A673 (cell line): ENCODE measurements around the gene CYS1. TPM values are rescaled to one million over a fixed set of nuclear protein-coding genes. Genes with fewer than 3 reads are reported as not detected.
A peak's percentile ranks its signal among the peaks of the same experiment; 100 is the strongest.

ENCODE experiments used
- BruUV-seq: library from RNA; stranded (reverse); fragments of 400-500 nt; replicated peaks from 2 replicates; lab custom pipeline; 2021; lab: Mats Ljungman, UMichigan
- CTCF ChIA-PET: fragments of 300-600 bp; sonication (Branson Sonifier 250); formaldehyde crosslinking; loops from one replicate; lab custom pipeline; 2022; ENCODE audit warnings: antibody characterized with exemption; lab: Charles Lee
- POLR2A ChIA-PET: fragments of 300-600 bp; sonication (Branson Sonifier 250); formaldehyde crosslinking; loops from one replicate; lab custom pipeline; 2022; ENCODE audit warnings: antibody characterized with exemption; ENCODE audit not compliant: low non-redundant PET; lab: Charles Lee
- DNase-seq: peaks from one replicate; pipeline ENCODE4 v3.0.0-alpha.2; 2015; ENCODE audit warnings: low spot score
- H3K27ac ChIP-seq: fragments of 200-600 bp; sonication (generic); 2 replicates; pipeline ENCODE4 v1.5.1; 2016; ENCODE audit warnings: mixed run types, low read depth, mild to moderate bottlenecking, mixed read lengths, antibody characterized with exemption, low read length; ENCODE audit not compliant: poor library complexity, severe bottlenecking
- H3K27me3 ChIP-seq: fragments of 200-600 bp; sonication (generic); replicated peaks from 2 replicates; pipeline ENCODE4 v1.6.1; 2017; ENCODE audit warnings: mixed run types, low read depth, mild to moderate bottlenecking, mixed read lengths, antibody characterized with exemption, low read length; ENCODE audit not compliant: insufficient read depth, poor library complexity
- H3K36me3 ChIP-seq: fragments of 200-600 bp; sonication (generic); 2 replicates; pipeline ENCODE4 v1.6.1; 2016; ENCODE audit warnings: mixed run types, mild to moderate bottlenecking, mixed read lengths, antibody characterized with exemption, low read length; ENCODE audit not compliant: insufficient read depth, poor library complexity, severe bottlenecking
- H3K4me1 ChIP-seq: fragments of 200-600 bp; sonication (generic); 2 replicates; pipeline ENCODE4 v1.6.1; 2017; ENCODE audit warnings: mixed run types, mild to moderate bottlenecking, mixed read lengths, antibody characterized with exemption, low read length; ENCODE audit not compliant: insufficient read depth, poor library complexity, severe bottlenecking
- H3K4me3 ChIP-seq: fragments of 200-600 bp; sonication (generic); 2 replicates; pipeline ENCODE4 v1.5.1; 2016; ENCODE audit warnings: low read depth, mixed run types, mild to moderate bottlenecking, mixed read lengths, low read length; ENCODE audit not compliant: poor library complexity, severe bottlenecking
- H3K9me3 ChIP-seq: fragments of 200-600 bp; sonication (generic); 2 replicates; pipeline ENCODE4 v1.6.1; 2016; ENCODE audit warnings: mixed run types, low read depth, mild to moderate bottlenecking, mixed read lengths, antibody characterized with exemption, low read length; ENCODE audit not compliant: poor library complexity, severe bottlenecking
- EZH2 ChIP-seq: fragments of 200-600 bp; sonication (generic); IDR thresholded peaks from 2 replicates; pipeline ENCODE4 v1.6.1; 2017; ENCODE audit warnings: borderline replicate concordance, low read depth, mild to moderate bottlenecking, mixed read lengths, antibody characterized with exemption, low read length; ENCODE audit not compliant: poor library complexity, severe bottlenecking
- intact Hi-C: fragments of 100-400 bp; cut with micrococcal nuclease; formaldehyde crosslinking; loops from one replicate; pipeline ENCODE4 v1.10.0; 2022; ENCODE audit not compliant: unreplicated experiment
- total RNA-seq: library from RNA; stranded (reverse); gene quantifications from 2 replicates; pipeline ENCODE4 v1.2.3, GENCODE V29; 2021
- TF ChIP-seq, protein P1 (sequence below): fragments of 300-800, 200-600 bp; sonication (generic); conservative IDR thresholded peaks from 2 replicates; pipeline ENCODE4 v1.5.1; 2017; ENCODE audit warnings: low read depth, mild to moderate bottlenecking, antibody characterized with exemption, low read length, moderate library complexity, mixed read lengths

Gene CYS1
- total RNA-seq, 1 experiment from 2014 or later, result not detected

DNA sequence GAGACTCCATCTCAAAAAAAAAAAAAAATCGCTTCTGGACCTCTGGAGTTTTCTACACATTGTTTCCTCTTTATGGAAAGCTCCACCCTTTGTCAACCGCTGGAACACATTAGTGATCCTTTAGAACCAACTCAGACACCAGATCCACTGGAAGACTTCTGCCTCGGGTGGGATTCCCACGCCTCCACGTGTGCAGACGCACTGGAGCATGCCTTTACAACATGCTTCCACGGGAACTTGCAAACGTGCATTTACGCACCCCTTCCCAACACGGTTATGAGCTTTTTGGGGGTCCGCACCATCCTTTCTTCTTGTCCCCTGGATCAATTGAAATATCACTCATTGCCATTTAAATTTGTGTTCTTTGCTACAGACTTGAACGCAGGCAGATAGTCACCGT, 5.1 kb downstream of the CYS1 start:
- no peaks in the 10 kb centered on the region for H3K9me3 ChIP-seq
- intact Hi-C loops, result loop anchor here (10.0 kb wide), 1 partner anchor 590 kb away; no protein-coding TSS in a partner anchor
- ChIA-PET POLR2A (interaction anchor here (0.6 kb wide), 1 partner anchor 49 kb away, joined by 4 read pairs; no protein-coding TSS in a partner anchor), CTCF (interaction anchor here (0.6 kb wide), 1 partner anchor 360 kb away, joined by 3 read pairs; no protein-coding TSS in a partner anchor)
- H3K27me3 ChIP-seq, result peaks cover 49% of the 10 kb centered on the region
- no peak overlapping the region for H3K27ac ChIP-seq
- H3K4me1 ChIP-seq, result no peaks in the 10 kb centered on the region
- no peaks in the 10 kb centered on the region for H3K36me3 ChIP-seq
- BruUV-seq, result no TSS peak
- TF ChIP-seq EZH2, result no peak
- TF ChIP-seq, protein P1, sequence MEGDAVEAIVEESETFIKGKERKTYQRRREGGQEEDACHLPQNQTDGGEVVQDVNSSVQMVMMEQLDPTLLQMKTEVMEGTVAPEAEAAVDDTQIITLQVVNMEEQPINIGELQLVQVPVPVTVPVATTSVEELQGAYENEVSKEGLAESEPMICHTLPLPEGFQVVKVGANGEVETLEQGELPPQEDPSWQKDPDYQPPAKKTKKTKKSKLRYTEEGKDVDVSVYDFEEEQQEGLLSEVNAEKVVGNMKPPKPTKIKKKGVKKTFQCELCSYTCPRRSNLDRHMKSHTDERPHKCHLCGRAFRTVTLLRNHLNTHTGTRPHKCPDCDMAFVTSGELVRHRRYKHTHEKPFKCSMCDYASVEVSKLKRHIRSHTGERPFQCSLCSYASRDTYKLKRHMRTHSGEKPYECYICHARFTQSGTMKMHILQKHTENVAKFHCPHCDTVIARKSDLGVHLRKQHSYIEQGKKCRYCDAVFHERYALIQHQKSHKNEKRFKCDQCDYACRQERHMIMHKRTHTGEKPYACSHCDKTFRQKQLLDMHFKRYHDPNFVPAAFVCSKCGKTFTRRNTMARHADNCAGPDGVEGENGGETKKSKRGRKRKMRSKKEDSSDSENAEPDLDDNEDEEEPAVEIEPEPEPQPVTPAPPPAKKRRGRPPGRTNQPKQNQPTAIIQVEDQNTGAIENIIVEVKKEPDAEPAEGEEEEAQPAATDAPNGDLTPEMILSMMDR, result no peak
- DNase-seq, result no peak
- H3K4me3 ChIP-seq, result no peak overlapping the region

- H3K27ac ChIP-seq, result no peak overlapping the region
- intact Hi-C loops, result loop anchor here (10.0 kb wide), 1 partner anchor 591 kb away; no protein-coding TSS in a partner anchor
- POLR2A ChIA-PET, result no interaction called here
- TF ChIP-seq EZH2, result no peak
- TF ChIP-seq, protein P1, result no peak
- no peaks in the 10 kb centered on the region for H3K4me1 ChIP-seq
- peaks cover 38% of the 10 kb centered on the region for H3K27me3 ChIP-seq
- CTCF ChIA-PET, result interaction anchor here (0.6 to 3.6 kb wide), 2 partner anchors 14 to 361 kb away, joined by 3 to 56 read pairs; no protein-coding TSS in a partner anchor
- BruUV-seq, result no TSS peak
- no peak overlapping the region for H3K4me3 ChIP-seq
- no peaks in the 10 kb centered on the region for H3K36me3 ChIP-seq
- H3K9me3 ChIP-seq, result no peaks in the 10 kb centered on the region
- DNase-seq, result no peak
Measured at GRCh38 chr2:10073706-10074105, 6.5 kb downstream of the CYS1 start.

DNA sequence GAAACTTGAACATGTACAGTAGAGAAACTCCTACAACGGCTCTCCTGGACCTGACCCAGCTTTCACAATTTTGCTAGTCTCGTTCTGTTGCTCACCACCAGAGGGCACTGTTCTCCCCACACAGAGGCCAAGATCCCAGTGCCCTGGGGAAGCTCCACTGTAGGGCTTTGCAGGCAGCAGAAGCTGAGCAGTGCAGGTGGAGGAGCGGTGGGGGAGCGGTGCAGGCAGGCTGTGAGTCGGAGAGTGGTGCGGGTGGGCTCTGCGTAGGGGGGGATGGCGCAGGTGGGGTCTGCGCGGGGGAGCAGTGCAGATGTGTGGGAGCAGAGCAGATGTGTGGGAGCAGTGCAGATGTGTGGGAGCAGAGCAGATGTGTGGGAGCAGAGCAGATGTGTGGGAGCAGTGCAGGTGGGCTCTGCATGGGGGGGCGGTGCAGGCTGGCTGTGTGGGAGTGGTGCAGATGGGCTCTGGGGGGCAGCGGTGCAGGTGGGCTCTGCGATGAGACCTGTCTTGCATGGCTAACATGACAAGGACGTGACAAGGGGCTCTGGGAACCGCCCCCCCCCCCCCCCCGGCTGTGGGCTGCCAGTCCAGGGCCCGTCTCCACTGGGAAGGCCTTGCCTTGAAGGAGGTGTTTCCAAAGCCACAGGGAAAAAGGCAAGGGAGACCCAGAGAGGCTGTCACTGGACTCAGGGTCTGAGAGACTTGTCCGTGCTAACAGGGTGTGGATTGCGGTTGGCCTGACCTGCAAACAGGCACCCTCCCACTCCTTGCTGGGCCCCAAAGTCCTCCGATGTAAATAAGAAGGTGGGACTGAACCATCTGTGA, 7.3 kb downstream of the CYS1 start:
- no TSS peak for BruUV-seq
- H3K4me1 ChIP-seq, result no peaks in the 10 kb centered on the region
- TF ChIP-seq EZH2, result no peak
- TF ChIP-seq, protein P1, result peak; percentile 87
- H3K27ac ChIP-seq, result no peak overlapping the region
- peak; percentile 91 for DNase-seq
- H3K4me3 ChIP-seq, result no peak overlapping the region
- H3K27me3 ChIP-seq, result peaks cover 30% of the 10 kb centered on the region
- no peaks in the 10 kb centered on the region for H3K36me3 ChIP-seq
- ChIA-PET POLR2A (interaction anchor here (0.6 kb wide), 1 partner anchor 375 kb away, joined by 7 read pairs; the partner anchor contains the start of gene ODC1), CTCF (interaction anchor here (0.5 to 3.6 kb wide), 11 partner anchors 10 to 457 kb away, joined by 3 to 56 read pairs (median 6); no protein-coding TSS in a partner anchor)
- intact Hi-C loops, result loop anchor here (1.0 to 10.0 kb wide), 2 partner anchors 362 to 592 kb away; no protein-coding TSS in a partner anchor
- peaks cover 3% of the 10 kb centered on the region for H3K9me3 ChIP-seq
